HepG2 (cell line): ENCODE results near the gene RPTOR. TPM values are rescaled to one million over a fixed set of nuclear protein-coding genes. Genes with fewer than 3 reads are reported as not detected.

Source experiments
- ATAC-seq: fragments of 200-7000 bp; cut with Tn5 transposase; 3 replicates; pipeline ENCODE4 v1.9.1; 2020; ENCODE audit warnings: mild to moderate bottlenecking, moderate library complexity
- BruUV-seq: library from RNA; stranded (reverse); fragments of 400-500 nt; replicated peaks from 2 replicates; lab custom pipeline; 2021; lab: Mats Ljungman, UMichigan
- CTCF ChIA-PET: fragments of 300-600 bp; formaldehyde crosslinking; extraction: SDS; loops from one replicate; lab custom pipeline; 2021; ENCODE audit warnings: low total read pairs, inconsistent platforms, low intra/inter-chr PET ratio; lab: Yijun Ruan, JAX
- POLR2A ChIA-PET: fragments of 350-600 bp; sonication (Branson Sonifier 250); formaldehyde crosslinking; loops from one replicate; lab custom pipeline; 2020; ENCODE audit warnings: antibody characterized with exemption, inconsistent platforms; lab: Yijun Ruan, JAX
- DNase-seq: peaks from one replicate; pipeline ENCODE4 v3.0.0-alpha.2; 2015; ENCODE audit warnings: low spot score
- FAIRE-seq: peaks from 3 replicates; lab custom pipeline; 2011; peaks lifted over from hg19 to GRCh38; lab: Jason Lieb, UNC
- H2AFZ ChIP-seq: one replicate; pipeline ENCODE4 v1.6.1; 2011; ENCODE audit warnings: low read length, inconsistent platforms
- H3K27ac ChIP-seq: fragments of 300-600 bp; 3 replicates; pipeline ENCODE4 v1.8.0; 2011; ENCODE audit warnings: mixed run types, mild to moderate bottlenecking, mixed read lengths, low read length, inconsistent platforms; ENCODE audit not compliant: insufficient read depth; ENCODE audit errors: extremely low read length
- H3K27me3 ChIP-seq, 2 experiments: fragments of 200-600 bp in 1 of 2; 2 replicates in 1 of 2; 3 replicates in 1 of 2; pipeline versions ENCODE4 v1.6.0 to v1.8.0; 2011; ENCODE audit warnings: low read length in 2 of 2, mild to moderate bottlenecking in 2 of 2, moderate library complexity in 2 of 2, inconsistent platforms in 1 of 2; ENCODE audit not compliant: insufficient read depth in 2 of 2, control insufficient read depth in 1 of 2
- H3K36me3 ChIP-seq, 2 experiments: fragments of 200-600 bp in 1 of 2; replicated peaks in 1 of 2; 2 replicates in 1 of 2; 3 replicates in 1 of 2; pipeline versions ENCODE4 v1.5.1 to v1.8.0; 2011; ENCODE audit warnings: low read length in 2 of 2, inconsistent platforms in 1 of 2; ENCODE audit not compliant: insufficient read depth in 2 of 2, control insufficient read depth in 1 of 2
- H3K4me1 ChIP-seq: 2 replicates; pipeline ENCODE4 v1.5.1; 2012; ENCODE audit warnings: low read length, inconsistent platforms; ENCODE audit not compliant: insufficient read depth
- H3K4me2 ChIP-seq: 2 replicates; pipeline ENCODE4 v1.6.0; 2011; ENCODE audit warnings: low read depth, low read length, inconsistent platforms
- H3K4me3 ChIP-seq, 3 experiments: fragments of 200-600 bp in 1 of 3; sonication (generic), shearing (Covaris generic) in 1 of 3; replicated peaks in 1 of 3; 2 replicates each; pipeline ENCODE4 v1.5.1; 2011 to 2016; ENCODE audit warnings: low read length in 3 of 3, inconsistent platforms in 2 of 3, low read depth in 2 of 3, mild to moderate bottlenecking in 2 of 3, control low read depth in 1 of 3, mixed read lengths in 1 of 3; ENCODE audit not compliant: insufficient read depth in 1 of 3
- H3K79me2 ChIP-seq: one replicate; pipeline ENCODE4 v1.6.1; 2011; ENCODE audit warnings: low read length, inconsistent platforms; ENCODE audit not compliant: insufficient read depth
- H3K9ac ChIP-seq: 2 replicates; pipeline ENCODE4 v1.6.0; 2011; ENCODE audit warnings: mild to moderate bottlenecking, low read depth, low read length, inconsistent platforms; ENCODE audit not compliant: insufficient read depth
- H3K9me3 ChIP-seq: 2 replicates; pipeline ENCODE4 v1.5.1; 2012; ENCODE audit warnings: mild to moderate bottlenecking, low read length
- H4K20me1 ChIP-seq: 2 replicates; pipeline ENCODE4 v1.6.0; 2011; ENCODE audit warnings: inconsistent platforms, mild to moderate bottlenecking, low read length, moderate library complexity; ENCODE audit not compliant: insufficient read depth
- AGO2 ChIP-seq: fragments of 200-400 bp; formaldehyde crosslinking; optimal IDR thresholded peaks from 2 replicates; pipeline ENCODE3; 2017; ENCODE audit warnings: mild to moderate bottlenecking, low read depth, low read length, moderate library complexity
- GPN1 ChIP-seq: sonication (generic); formaldehyde crosslinking; IDR thresholded peaks from 2 replicates; pipeline ENCODE4 v1.5.1; 2020; ENCODE audit warnings: missing genetic modification reagents, borderline replicate concordance
- MED8 ChIP-seq: sonication (generic); formaldehyde crosslinking; IDR thresholded peaks from 2 replicates; pipeline ENCODE4 v1.8.1; 2023; ENCODE audit warnings: mild to moderate bottlenecking, missing genetic modification reagents; ENCODE audit not compliant: insufficient replicate concordance
- RBM22 ChIP-seq: fragments of 200-400 bp; formaldehyde crosslinking; optimal IDR thresholded peaks from 2 replicates; pipeline ENCODE3; 2017; ENCODE audit warnings: mild to moderate bottlenecking, low read length, moderate library complexity
- SNAPC2 ChIP-seq: sonication (generic); formaldehyde crosslinking; IDR thresholded peaks from 2 replicates; pipeline ENCODE4 v1.8.1; 2022; ENCODE audit warnings: mild to moderate bottlenecking, missing genetic modification reagents
- ZFAT ChIP-seq: sonication (generic); formaldehyde crosslinking; conservative IDR thresholded peaks from 2 replicates; pipeline ENCODE4 v1.8.1; 2023; ENCODE audit warnings: missing genetic modification reagents, inconsistent platforms
- ZNF317 ChIP-seq: sonication (generic); formaldehyde crosslinking; IDR thresholded peaks from 2 replicates; pipeline ENCODE4 v1.5.0; 2020; ENCODE audit warnings: mild to moderate bottlenecking, missing genetic modification reagents
- ZNF598 ChIP-seq: sonication (generic); formaldehyde crosslinking; IDR thresholded peaks from 2 replicates; pipeline ENCODE4 v1.5.1; 2020; ENCODE audit warnings: mild to moderate bottlenecking, missing genetic modification reagents, borderline replicate concordance
- WGBS: methylation state at CpG from one replicate; pipeline ENCODE4 v1.1.6; 2017; ENCODE audit warnings: low lambda C conversion rate; 5-methylcytosine and 5-hydroxymethylcytosine counted together
- in situ Hi-C: cut with HindIII; loops from 2 replicates; pipeline ENCODE4 v1.10.0; 2017; ENCODE audit warnings: low pct_unique_long_range_greater_than_20kb; ENCODE audit not compliant: extremely low pct_ligation_motif_present
- intact Hi-C: fragments of 100-400 bp; cut with micrococcal nuclease; formaldehyde crosslinking; loops from one replicate; pipeline ENCODE4 v1.10.0; 2022; ENCODE audit not compliant: unreplicated experiment
- polyA plus RNA-seq, 8 experiments: library from polyadenylated mRNA; depleted of rRNA in 3 of 8; stranded (reverse) in 7 of 8; unstranded in 1 of 8; fragments of >200 nt; fragmentation: Illumina TruSeq in 4 of 8; extraction: Trizol in 4 of 8; gene quantifications; 2 replicates each; pipeline versions ENCODE4 v1.2.1 to v1.2.3, GENCODE V29; 2011 to 2016; ENCODE audit warnings: low read depth in 4 of 8, missing spikeins in 1 of 8, mixed read lengths in 1 of 8; ENCODE audit not compliant: insufficient read depth in 1 of 8
- total RNA-seq, 5 experiments: library from RNA; depleted of rRNA; stranded (reverse); fragments of >200 nt; fragmentation: Illumina TruSeq; extraction: Trizol; gene quantifications; 2 replicates each; pipeline ENCODE4 v1.2.3, GENCODE V29; 2016; ENCODE audit warnings: low read depth in 1 of 5
- TF ChIP-seq, protein P1 (sequence below): sonication (generic); formaldehyde crosslinking; IDR thresholded peaks from 2 replicates; pipeline ENCODE4 v1.5.0; 2020; ENCODE audit warnings: missing genetic modification reagents
- TF ChIP-seq, protein P2 (sequence below): sonication (generic); formaldehyde crosslinking; IDR thresholded peaks from 2 replicates; pipeline ENCODE4 v1.5.1; 2020; ENCODE audit warnings: mild to moderate bottlenecking, missing genetic modification reagents, moderate library complexity

Gene RPTOR
- total and polyA plus RNA-seq, 2 of the 13 experiments (the other 11 are each of a cell fraction or from before 2014, with no cell fraction given): 6.6 to 25.3 TPM

DNA sequence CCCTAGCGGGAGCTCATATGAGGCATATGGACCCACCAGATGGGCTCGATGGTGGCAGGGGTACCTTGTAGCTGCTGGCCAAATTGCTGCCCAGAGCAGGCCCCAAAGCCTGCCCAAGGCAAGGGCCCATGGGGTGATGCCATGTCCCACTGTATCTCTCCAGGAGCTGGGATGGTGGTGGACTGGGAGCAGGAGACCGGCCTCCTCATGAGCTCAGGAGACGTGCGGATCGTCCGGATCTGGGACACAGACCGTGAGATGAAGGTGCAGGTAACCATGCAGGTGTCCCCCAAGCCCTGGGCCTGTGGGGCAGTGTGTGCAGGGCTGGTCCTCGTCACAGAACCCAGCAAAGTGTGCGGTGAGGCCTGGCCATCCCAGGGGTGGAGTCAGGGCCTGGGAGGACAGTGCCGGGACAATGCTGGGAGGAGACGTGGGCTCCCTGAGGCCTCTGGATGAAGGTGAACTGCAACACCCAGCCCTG, 412.9 kb downstream of the RPTOR start:
- no peak overlapping the region for H3K4me2 ChIP-seq
- DNase-seq: no peak
- no peak overlapping the region for H3K27ac ChIP-seq
- no peak for FAIRE-seq
- POLR2A ChIA-PET: no interaction called here
- H3K9ac ChIP-seq: no peak overlapping the region
- H3K9me3 ChIP-seq: no peaks in the 10 kb centered on the region
- peaks cover 7 to 8% of the 10 kb centered on the region in 2 experiments; a peak in 4 of 5 replicates for H3K36me3 ChIP-seq
- no TSS peak for BruUV-seq
- H3K4me3 ChIP-seq: no peak overlapping the region
- in situ Hi-C loops (no loop called here), intact Hi-C loops (no loop called here)
- no peaks in the 10 kb centered on the region for H3K4me1 ChIP-seq
- H3K79me2 ChIP-seq: no peaks in the 10 kb centered on the region
- no peak for ATAC-seq
- 93% methylated on average over 12 of the region's 12 CpGs for WGBS
- no peaks in the 10 kb centered on the region for H3K27me3 ChIP-seq
- H4K20me1 ChIP-seq: no peaks in the 10 kb centered on the region
- CTCF ChIA-PET: no interaction called here
- TF ChIP-seq SNAPC2 (CRISPR knock-in tag) (no peak), RBM22 (peak; percentile 81), AGO2 (peak; percentile 29)
- H2AFZ ChIP-seq: no peak overlapping the region

DNA sequence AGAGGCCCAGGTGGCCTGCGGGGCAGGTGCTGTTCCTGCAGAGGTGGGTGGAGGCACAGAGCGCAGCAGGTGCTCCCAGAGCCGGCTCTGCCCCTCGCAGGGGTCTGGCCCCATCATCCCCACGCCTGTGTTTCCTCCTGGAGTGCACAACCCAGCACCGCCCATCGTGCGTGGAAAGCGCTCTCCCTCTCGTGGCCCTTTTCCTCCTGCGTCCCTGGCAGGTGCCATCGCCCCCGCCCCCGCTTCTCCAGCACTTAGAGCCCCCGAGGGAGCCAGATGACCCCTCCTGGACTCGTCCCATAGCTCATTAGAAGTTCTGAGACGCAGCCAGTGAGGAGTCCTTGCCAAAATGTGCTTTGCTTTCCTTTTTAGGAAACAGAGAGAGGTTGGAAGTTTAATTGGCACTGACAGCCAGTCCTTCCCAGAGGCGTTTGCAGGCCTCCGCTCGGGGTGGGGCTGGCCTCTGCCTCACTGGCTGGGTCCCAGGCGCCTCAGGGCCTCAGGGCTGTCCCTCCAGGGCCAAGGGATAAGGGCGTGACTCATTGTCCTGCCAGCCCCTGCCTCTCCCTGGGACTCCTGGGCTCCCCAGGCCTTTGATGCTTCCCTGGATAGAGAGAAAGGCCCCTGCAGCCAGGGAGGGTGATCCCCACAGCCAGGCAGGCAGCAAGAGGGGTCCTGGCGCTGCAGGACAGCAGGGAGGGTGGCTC, 414.8 kb downstream of the RPTOR start:
- Histone ChIP-seq H3K4me2 (no peak overlapping the region), H3K4me1 (no peaks in the 10 kb centered on the region), H3K27ac (no peak overlapping the region), H3K27me3 (no peaks in the 10 kb centered on the region), H2AFZ (no peak overlapping the region), H3K79me2 (no peaks in the 10 kb centered on the region), H3K4me3 (no peak overlapping the region), H4K20me1 (no peaks in the 10 kb centered on the region), H3K9ac (no peak overlapping the region), H3K9me3 (no peaks in the 10 kb centered on the region), H3K36me3 (peaks cover 7 to 9% of the 10 kb centered on the region in 2 experiments; a peak in 3 of 5 replicates)
- WGBS: 94% methylated on average over 17 of the region's 23 CpGs
- intact Hi-C loops (no loop called here), in situ Hi-C loops (no loop called here)
- ChIA-PET POLR2A (no interaction called here), CTCF (no interaction called here)
- ATAC-seq: no peak
- no peak for FAIRE-seq
- no TSS peak for BruUV-seq
- DNase-seq: no peak
- TF ChIP-seq, protein P1, sequence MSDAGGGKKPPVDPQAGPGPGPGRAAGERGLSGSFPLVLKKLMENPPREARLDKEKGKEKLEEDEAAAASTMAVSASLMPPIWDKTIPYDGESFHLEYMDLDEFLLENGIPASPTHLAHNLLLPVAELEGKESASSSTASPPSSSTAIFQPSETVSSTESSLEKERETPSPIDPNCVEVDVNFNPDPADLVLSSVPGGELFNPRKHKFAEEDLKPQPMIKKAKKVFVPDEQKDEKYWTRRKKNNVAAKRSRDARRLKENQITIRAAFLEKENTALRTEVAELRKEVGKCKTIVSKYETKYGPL (CRISPR knock-in tag): no peak
- TF ChIP-seq ZFAT (CRISPR knock-in tag): no peak
- no peak for TF ChIP-seq MED8 (CRISPR knock-in tag)
- TF ChIP-seq ZNF317 (CRISPR knock-in tag): no peak
- TF ChIP-seq ZNF598 (CRISPR knock-in tag): no peak
- TF ChIP-seq GPN1 (CRISPR knock-in tag): no peak
- TF ChIP-seq, protein P2, sequence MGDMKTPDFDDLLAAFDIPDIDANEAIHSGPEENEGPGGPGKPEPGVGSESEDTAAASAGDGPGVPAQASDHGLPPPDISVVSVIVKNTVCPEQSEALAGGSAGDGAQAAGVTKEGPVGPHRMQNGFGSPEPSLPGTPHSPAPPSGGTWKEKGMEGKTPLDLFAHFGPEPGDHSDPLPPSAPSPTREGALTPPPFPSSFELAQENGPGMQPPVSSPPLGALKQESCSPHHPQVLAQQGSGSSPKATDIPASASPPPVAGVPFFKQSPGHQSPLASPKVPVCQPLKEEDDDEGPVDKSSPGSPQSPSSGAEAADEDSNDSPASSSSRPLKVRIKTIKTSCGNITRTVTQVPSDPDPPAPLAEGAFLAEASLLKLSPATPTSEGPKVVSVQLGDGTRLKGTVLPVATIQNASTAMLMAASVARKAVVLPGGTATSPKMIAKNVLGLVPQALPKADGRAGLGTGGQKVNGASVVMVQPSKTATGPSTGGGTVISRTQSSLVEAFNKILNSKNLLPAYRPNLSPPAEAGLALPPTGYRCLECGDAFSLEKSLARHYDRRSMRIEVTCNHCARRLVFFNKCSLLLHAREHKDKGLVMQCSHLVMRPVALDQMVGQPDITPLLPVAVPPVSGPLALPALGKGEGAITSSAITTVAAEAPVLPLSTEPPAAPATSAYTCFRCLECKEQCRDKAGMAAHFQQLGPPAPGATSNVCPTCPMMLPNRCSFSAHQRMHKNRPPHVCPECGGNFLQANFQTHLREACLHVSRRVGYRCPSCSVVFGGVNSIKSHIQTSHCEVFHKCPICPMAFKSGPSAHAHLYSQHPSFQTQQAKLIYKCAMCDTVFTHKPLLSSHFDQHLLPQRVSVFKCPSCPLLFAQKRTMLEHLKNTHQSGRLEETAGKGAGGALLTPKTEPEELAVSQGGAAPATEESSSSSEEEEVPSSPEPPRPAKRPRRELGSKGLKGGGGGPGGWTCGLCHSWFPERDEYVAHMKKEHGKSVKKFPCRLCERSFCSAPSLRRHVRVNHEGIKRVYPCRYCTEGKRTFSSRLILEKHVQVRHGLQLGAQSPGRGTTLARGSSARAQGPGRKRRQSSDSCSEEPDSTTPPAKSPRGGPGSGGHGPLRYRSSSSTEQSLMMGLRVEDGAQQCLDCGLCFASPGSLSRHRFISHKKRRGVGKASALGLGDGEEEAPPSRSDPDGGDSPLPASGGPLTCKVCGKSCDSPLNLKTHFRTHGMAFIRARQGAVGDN (CRISPR knock-in tag): peak; percentile 28
